KOPT-K1 (cell line): ENCODE measurements around the gene TMEM100.

Experiments
- H3K27ac ChIP-seq: fragments of 200-600 bp; sonication (generic); 2 replicates; pipeline ENCODE4 v1.5.1; 2016; ENCODE audit warnings: antibody characterized with exemption, mild to moderate bottlenecking, low read depth, low read length; ENCODE audit not compliant: poor library complexity, severe bottlenecking
- H3K36me3 ChIP-seq: fragments of 200-600 bp; sonication (generic); 2 replicates; pipeline ENCODE4 v1.5.1; 2017; ENCODE audit warnings: antibody characterized with exemption, mild to moderate bottlenecking, low read length, moderate library complexity; ENCODE audit not compliant: insufficient read depth
- H3K9me3 ChIP-seq: fragments of 200-600 bp; sonication (generic); 2 replicates; pipeline ENCODE4 v1.5.1; 2017; ENCODE audit warnings: antibody characterized with exemption, low read length, mild to moderate bottlenecking; ENCODE audit not compliant: insufficient read depth, poor library complexity, severe bottlenecking

The TMEM100 gene

DNA sequence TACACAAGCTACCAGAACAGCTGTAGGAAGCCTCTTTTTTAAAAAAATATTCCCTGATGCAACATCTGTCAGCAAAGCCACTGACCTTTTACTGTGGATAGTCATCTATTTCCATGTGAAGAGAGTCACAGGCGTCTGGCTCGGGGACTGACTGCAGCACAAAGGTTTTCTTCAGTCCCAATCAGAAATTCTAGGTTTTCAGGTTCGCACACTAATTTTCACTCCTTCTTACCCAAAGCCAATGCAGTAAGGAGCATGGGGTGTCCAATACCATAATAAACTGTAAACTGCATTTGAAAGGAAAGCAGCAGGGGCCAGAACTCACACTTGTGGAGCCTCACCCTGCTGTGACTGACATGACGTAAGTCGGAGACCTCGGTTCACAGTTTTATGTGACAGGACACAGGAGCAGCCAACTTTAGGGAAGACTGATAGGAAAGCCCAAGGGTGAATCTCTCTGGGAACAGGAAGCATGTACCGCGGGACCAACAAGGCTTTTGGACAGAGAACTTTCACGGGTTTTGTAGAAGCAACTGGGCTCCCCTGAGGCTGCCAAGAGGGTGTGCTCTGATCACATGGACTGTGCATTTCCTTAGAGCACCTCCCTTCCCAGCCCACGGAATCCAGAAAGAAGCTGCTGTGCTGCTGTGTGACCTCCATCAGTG lies 9.1 kb upstream of the TMEM100 start:
- Histone ChIP-seq H3K27ac (no peak overlapping the region), H3K9me3 (no peaks in the 10 kb centered on the region), H3K36me3 (no peaks in the 10 kb centered on the region)

DNA sequence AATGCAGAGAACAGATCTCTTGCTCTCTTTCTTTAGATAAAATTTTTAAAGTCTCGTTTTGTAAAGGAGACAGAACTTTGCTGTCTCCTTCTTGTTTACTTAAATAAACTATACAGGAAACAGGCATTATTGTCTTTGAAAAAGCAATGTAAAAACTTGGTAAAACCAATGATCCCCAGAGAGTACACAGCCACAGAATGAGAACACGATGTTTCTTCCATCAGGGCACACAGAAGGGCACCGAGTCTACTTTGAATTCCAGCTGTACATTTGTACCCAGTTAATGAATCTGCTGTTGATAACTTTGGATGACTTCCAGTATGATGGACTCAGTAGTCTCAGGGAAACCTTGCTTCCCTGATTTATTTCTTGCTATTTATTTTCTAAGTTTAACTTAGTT lies 8.1 kb upstream of the TMEM100 start:
- Histone ChIP-seq H3K36me3 (no peaks in the 10 kb centered on the region), H3K27ac (no peak overlapping the region), H3K9me3 (no peaks in the 10 kb centered on the region)

DNA sequence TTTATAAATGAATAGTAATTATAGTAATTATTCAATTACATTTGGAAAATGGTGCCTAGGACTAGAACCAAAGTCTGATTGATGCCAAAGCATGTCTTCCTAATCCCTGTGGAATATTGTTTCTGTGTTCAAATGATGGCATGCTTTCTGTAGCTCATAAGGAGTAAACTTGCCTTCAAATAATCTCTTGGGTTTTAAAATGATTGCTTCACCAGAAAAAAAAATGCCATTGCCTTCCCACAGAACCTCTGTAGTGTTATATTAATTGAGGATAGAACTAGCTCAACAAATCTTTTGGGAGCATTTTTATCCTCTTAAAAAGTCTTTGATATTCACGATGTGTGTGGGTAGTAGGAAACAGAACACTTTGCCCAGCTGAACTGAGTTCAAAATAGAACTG lies 7.7 kb upstream of the TMEM100 start:
- Histone ChIP-seq H3K9me3 (no peaks in the 10 kb centered on the region), H3K36me3 (no peaks in the 10 kb centered on the region), H3K27ac (no peak overlapping the region)

DNA sequence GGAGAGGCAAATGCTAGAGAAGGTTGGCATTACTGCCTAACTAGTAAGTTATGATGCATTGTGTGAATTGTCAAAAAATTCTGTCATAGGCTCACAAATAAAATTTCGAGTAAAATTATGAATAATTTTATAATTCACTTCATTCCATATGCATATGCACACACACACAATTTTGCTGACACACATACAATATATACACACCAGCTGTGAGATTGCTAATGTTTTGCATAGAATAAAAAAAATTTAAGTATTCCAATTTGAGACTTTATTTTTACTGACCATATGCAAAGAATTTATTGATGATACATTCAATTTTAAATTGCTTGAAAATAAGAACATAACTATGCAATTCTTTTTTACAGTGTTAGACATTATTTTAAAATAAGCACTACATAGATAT lies 6.8 kb upstream of the TMEM100 start:
- Histone ChIP-seq H3K36me3 (no peaks in the 10 kb centered on the region), H3K27ac (no peak overlapping the region), H3K9me3 (no peaks in the 10 kb centered on the region)

DNA sequence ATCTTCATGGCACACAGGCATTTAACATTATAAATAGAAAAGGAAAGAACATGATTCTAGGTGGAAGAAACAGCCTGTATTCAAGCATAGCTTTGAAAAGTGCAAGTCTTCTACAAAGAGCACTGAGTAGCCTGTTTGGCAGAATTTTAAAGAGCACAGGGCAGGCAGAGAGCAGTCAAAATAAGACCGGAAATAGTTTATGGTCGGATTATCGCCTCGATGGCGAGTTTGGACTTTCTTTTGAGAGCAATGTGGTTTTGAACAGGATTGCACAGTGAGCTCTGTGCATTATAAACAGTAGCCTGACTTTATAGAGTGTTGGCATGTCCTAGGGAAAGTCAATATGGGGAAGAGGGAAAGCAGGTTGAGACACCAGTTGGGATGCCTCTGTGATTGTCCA lies 6.2 kb upstream of the TMEM100 start:
- H3K36me3 ChIP-seq, result no peaks in the 10 kb centered on the region
- H3K27ac ChIP-seq, result no peak overlapping the region
- H3K9me3 ChIP-seq, result no peaks in the 10 kb centered on the region

DNA sequence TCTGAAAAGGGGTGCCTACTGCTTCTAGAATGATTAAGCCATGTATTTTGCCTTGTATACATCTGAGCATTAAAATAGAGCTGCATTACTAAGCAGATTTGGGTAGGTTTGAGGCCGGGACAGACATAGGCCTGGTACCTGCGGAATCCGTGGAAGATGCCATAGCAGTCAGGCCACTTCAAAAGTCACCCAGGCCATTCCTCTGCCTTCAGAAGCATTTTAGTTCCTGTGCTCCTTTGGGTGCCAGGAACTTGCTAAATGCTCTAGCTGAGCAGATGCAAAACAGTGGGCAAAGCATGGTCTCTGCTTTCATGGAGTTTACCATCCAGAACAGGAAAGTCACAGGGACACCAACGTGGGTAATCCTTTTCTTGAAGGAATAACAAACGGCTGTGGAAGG lies 5.7 kb upstream of the TMEM100 start:
- H3K9me3 ChIP-seq, result no peaks in the 10 kb centered on the region
- no peaks in the 10 kb centered on the region for H3K36me3 ChIP-seq
- H3K27ac ChIP-seq, result no peak overlapping the region

DNA sequence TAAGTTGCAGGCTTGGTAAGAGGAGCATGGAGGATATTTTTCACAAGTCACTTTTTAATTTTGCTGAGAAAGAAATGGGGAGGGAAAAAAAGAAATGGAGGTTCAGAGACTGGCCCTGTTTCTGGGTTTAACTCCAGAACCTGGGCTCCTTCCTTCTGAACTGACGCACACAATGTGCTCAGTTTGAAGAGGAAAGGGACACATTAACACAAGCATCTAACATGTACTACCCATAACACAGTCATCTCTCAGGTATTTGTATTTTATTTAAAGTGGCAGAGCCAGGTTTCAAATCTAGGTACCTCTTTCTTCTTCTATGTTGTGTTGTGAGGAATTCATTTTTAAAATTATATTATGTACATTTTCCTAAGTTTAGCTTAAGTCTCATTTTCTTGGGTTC lies 5.3 kb upstream of the TMEM100 start:
- Histone ChIP-seq H3K9me3 (no peaks in the 10 kb centered on the region), H3K27ac (no peak overlapping the region)

DNA sequence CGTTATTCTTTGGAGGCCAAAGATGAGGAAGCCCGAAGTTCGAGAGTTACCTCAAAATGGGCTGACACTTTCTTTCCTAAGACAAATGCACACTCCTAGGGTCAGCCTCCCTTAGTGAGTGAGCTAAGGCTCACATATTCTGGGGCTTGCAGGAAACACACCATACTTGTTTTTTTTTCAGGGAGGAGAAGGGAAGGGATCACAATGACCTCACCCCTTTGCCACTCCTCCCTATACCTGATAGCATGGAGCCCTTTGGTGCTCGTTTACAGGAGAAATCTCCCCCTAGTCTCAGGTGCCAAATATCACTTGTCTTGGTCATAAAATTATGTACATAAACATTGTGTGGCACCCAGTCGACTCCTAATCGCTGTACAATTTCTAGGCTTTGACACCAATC lies 4.6 kb upstream of the TMEM100 start:
- H3K9me3 ChIP-seq, result no peaks in the 10 kb centered on the region
- no peak overlapping the region for H3K27ac ChIP-seq
- no peaks in the 10 kb centered on the region for H3K36me3 ChIP-seq

More for the DNA sequence above, 5.3 kb upstream of the TMEM100 start:
- H3K36me3 ChIP-seq, result no peaks in the 10 kb centered on the region

DNA sequence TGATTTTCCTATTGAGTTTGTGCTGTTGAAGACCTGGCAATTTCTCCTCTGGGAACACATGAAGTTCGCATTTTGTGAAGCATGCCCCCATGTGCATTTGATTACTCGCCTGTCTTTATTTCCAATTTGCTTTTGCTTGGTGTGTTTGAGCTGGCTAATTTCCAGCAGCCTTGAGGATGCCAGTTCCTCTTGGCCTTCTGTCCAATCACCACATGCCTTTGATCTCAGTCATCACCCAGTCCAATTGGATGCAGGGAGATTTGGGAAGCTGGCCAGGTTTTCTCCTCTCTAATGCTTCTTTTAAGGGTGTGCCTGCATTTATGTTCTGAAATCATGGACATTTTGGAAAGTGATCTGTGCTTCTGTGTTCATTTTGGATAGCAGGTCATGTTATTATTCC lies 3.8 kb upstream of the TMEM100 start:
- H3K36me3 ChIP-seq, result no peaks in the 10 kb centered on the region
- no peak overlapping the region for H3K27ac ChIP-seq
- H3K9me3 ChIP-seq, result no peaks in the 10 kb centered on the region

DNA sequence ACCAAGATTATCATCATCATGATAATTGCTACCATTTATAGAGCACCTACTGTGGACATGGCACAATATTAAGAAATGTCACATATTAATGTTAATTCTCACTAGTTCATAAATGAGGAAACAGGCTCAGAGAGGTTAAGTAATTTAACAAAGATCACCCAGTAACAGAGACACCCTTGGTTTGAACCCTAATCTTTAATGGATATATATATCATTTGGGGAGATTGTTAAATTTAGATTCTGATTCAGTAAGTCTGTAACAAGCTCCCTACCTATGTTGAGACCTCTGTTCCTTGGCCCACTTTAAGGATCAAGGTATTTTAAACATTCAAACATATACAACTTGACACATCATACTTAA lies 804 bp upstream of the TMEM100 start:
- Histone ChIP-seq H3K36me3 (no peaks in the 10 kb centered on the region), H3K9me3 (no peaks in the 10 kb centered on the region), H3K27ac (no peak overlapping the region)

DNA sequence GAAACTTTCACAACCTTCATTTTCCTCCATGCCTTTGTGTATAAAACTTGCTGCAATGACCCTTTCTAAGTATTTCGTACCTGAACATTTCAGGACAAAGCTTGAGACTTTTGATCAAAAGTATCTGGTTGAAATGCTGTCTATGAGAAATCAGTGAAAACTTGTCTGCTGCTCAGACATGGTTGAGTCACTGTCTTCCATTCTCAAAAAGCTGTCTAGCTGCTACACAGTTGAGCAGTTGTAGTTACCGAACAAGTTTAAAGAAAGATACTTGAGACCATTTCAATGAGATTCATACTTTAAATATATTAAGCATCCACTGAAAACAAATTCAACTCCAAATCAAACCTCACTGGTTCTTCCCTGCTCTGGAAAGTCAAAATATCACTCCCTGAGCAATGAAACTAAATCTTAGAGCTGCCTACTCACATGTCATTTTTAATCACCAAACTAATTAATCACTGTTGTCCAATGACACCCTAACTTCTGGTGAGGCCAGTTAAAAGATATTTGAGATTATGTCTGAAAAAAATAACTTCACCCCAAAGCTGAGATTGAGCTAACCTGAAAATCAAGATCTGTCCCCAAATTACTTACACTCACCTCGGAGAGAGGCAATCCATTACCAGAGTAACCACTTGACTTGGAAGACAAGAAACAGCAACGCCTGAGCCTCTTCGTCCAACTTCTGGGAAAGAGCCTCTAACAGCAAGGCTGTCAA lies 488 bp downstream of the TMEM100 start:
- Histone ChIP-seq H3K27ac (no peak overlapping the region), H3K36me3 (no peaks in the 10 kb centered on the region), H3K9me3 (no peaks in the 10 kb centered on the region)

DNA sequence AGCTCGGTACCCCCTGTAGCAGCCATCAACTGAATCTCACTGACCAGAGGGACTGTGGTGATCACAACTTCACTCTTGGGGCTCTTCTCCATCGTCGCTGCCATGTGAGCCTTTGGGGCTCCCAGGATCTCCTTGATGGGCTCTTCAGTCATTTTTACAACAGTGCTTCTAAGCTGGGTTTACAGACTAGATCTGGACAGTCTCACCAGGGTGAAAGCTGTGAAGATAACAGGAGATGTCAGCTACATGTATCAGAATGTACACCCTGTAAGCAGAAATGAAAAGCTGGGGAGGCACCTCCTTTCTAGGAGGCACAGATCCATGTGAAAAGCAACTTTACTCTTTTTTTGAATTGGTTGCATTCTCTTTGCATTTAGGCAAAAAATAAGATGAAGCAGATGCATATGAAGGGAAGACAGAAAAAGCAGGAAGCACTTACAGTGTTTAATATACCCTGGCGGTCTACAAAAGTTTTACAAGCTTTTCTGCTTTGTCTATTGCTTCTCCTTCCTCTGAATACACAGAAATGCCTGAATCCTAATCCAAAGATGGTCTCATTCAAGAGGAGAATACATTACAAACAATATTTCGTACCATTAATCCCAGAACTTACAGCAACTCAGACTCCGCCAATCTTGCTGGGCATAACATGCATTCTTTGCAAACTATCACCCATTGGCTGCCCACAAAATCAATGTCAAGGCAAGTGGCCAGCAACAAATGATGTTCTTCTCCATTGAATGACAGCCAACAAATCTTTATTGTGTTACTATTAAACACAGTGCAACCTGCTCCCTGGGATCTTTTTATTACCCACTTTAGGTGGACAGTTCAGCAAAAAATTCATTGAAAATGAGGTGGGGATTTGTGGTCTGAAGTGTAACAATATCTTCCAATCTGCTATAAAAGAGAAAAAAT lies 1.5 kb downstream of the TMEM100 start:
- no peak overlapping the region for H3K27ac ChIP-seq
- H3K36me3 ChIP-seq, result no peaks in the 10 kb centered on the region
- no peaks in the 10 kb centered on the region for H3K9me3 ChIP-seq

DNA sequence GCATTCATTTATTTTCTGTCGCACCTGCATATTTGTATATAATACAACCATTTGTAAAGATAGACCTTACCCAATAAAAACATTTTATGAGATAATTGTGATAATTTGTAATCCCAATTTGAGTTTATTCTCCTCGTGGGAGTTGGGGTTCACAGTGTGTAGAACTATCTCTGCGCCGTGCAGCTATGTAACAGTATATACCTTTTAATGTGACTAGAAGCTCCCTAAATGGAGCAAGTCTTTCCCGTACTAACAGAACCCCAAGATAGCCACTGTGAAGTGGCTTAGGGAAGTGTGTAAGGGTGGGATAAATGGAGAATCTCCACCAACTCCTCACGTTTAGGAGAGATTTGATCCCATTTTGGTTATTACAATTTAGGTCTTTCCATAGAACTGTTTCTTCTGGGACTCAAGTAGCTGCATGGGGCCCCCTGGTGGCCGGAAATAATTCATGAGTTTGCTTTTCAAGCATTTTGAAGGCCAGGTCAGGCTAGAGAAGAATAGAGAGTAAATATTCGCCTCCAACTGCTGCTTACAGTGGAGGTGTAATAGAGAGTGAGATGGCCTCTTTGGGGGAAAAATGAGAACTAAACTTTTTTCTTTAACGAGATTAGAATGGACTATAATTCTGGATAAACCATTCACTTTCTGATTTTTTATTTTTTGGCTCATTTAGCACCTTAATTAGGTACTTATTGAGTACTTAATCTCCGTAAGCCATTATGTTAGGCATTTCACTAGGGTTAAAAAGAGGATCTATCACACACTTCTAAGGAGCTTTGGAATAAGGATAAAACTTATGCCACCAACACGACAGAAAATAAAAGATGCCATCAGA lies 4.5 kb downstream of the TMEM100 start:
- Histone ChIP-seq H3K9me3 (no peaks in the 10 kb centered on the region), H3K36me3 (no peaks in the 10 kb centered on the region), H3K27ac (no peak overlapping the region)

DNA sequence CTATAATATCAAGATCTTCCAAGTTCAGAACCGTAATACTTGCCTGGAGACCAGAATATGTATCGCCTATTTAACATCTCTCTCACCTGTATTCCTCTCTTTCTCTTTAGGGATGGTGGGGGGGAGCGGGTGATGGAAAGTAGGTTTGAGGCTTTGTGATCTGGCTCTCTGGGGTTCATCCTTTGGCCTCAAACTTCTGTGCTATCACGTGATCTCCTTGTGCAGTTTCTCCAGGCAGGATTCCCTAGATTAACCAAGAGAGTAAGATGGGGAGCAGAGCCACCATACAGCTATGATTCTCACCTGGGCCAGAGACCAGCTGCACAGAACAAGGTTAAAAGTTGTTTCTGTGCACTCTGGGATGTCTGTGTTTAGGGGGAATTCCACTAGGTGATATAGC lies 5.2 kb downstream of the TMEM100 start:
- no peaks in the 10 kb centered on the region for H3K9me3 ChIP-seq
- H3K36me3 ChIP-seq, result no peaks in the 10 kb centered on the region
- H3K27ac ChIP-seq, result no peak overlapping the region
